Ascending aorta (tissue), 2 donors: ENCODE results near the gene RNF40. TPM values are rescaled to one million over a fixed set of nuclear protein-coding genes. Genes with fewer than 3 reads are reported as not detected.

Experiments used
- DNase-seq, 2 donors: peaks; one replicate each; pipeline ENCODE4 v3.0.0-alpha.2; 2019; ENCODE audit warnings: low spot score in 2 of 2
- H3K27ac ChIP-seq, 2 donors: fragments of 200-600 bp; sonication (generic); one replicate each; pipeline ENCODE4 v1.5.1; 2016 to 2017; ENCODE audit warnings: mild to moderate bottlenecking in 1 of 2
- H3K27me3 ChIP-seq: fragments of 200-600 bp; sonication (generic); one replicate; pipeline ENCODE4 v1.5.1; 2017
- H3K36me3 ChIP-seq, 2 donors: fragments of 200-600 bp; sonication (generic); one replicate each; pipeline ENCODE4 v1.5.1; 2016
- H3K4me1 ChIP-seq, 2 donors: fragments of 200-600 bp; sonication (generic); one replicate each; pipeline ENCODE4 v1.5.1; 2016 to 2017; ENCODE audit warnings: mild to moderate bottlenecking in 1 of 2
- H3K4me3 ChIP-seq, 2 donors: fragments of 200-600 bp; sonication (generic); one replicate each; pipeline ENCODE4 v1.5.1; 2016 to 2017; ENCODE audit warnings: mild to moderate bottlenecking in 1 of 2
- H3K9me3 ChIP-seq, 2 donors: fragments of 200-600 bp; sonication (generic); one replicate each; pipeline ENCODE4 v1.5.1; 2016
- CTCF ChIP-seq, 3 experiments: fragments of 200-600 bp in 2 of 3; fragments of 450-650 bp in 1 of 3; sonication (generic) in 2 of 3; IDR thresholded peaks; one replicate each; pipeline ENCODE4 v1.5.1; 2016 to 2019; ENCODE audit warnings: antibody characterized with exemption in 3 of 3, mild to moderate bottlenecking in 1 of 3, moderate library complexity in 1 of 3
- intact Hi-C: fragments of 100-400 bp; cut with DNase I; formaldehyde crosslinking; loops from one replicate; pipeline ENCODE4 v1.15.1; 2023
- total RNA-seq: library from RNA; depleted of rRNA; stranded (reverse); fragments of >200 nt; gene quantifications from one replicate; pipeline ENCODE4 v1.1.0, GENCODE V29; 2016

RNF40 gene
- total RNA-seq, 1 donor from 2014 or later = 66.3 TPM

GRCh38 chr16:30737794-30738648 is 24.1 kb upstream of the RNF40 start:
- H3K27me3 ChIP-seq = no peaks in the 10 kb centered on the region
- H3K4me3 ChIP-seq = no peak overlapping the region
- H3K36me3 ChIP-seq = peaks cover 61 to 64% of the 10 kb centered on the region in 2 donors
- intact Hi-C loops = no loop called here
- DNase-seq = no peak
- H3K27ac ChIP-seq = no peak overlapping the region
- peaks cover 8 to 22% of the 10 kb centered on the region in 2 donors for H3K4me1 ChIP-seq
- no peak for TF ChIP-seq CTCF (IDR thresholded peaks at IDR 0.05)
- no peaks in the 10 kb centered on the region for H3K9me3 ChIP-seq

- no peaks in the 10 kb centered on the region for H3K27me3 ChIP-seq
- intact Hi-C loops = no loop called here
Observed at GRCh38 chr16:30738984-30739951, 22.9 kb upstream of the RNF40 start.

GRCh38 chr16:30740364-30741251 is 21.5 kb upstream of the RNF40 start:
- intact Hi-C loops = no loop called here
- H3K27me3 ChIP-seq = no peaks in the 10 kb centered on the region
- H3K4me1 ChIP-seq = peaks cover 8 to 22% of the 10 kb centered on the region in 2 donors
- peak overlapping the region; percentile 67 to 69 for H3K27ac ChIP-seq
- H3K4me3 ChIP-seq = no peak overlapping the region
- H3K9me3 ChIP-seq = no peaks in the 10 kb centered on the region
- DNase-seq = peak; percentile 44 to 88
- no peak for TF ChIP-seq CTCF (IDR thresholded peaks at IDR 0.05)
- H3K36me3 ChIP-seq = peaks cover 48 to 49% of the 10 kb centered on the region in 2 donors

More at GRCh38 chr16:30738984-30739951, 22.9 kb upstream of the RNF40 start:
- peak overlapping the region; percentile 67 to 69 for H3K27ac ChIP-seq
- H3K4me1 ChIP-seq = peaks cover 8 to 22% of the 10 kb centered on the region in 2 donors
- peaks cover 49 to 58% of the 10 kb centered on the region in 2 donors for H3K36me3 ChIP-seq
- no peak for DNase-seq
- H3K4me3 ChIP-seq = no peak overlapping the region
- no peak for TF ChIP-seq CTCF (IDR thresholded peaks at IDR 0.05)
- no peaks in the 10 kb centered on the region for H3K9me3 ChIP-seq

- Histone ChIP-seq H3K27ac (peak overlapping the region; percentile 67 to 69), H3K4me3 (no peak overlapping the region)
- DNase-seq = no peak
Observed at GRCh38 chr16:30741461-30741914, 20.6 kb upstream of the RNF40 start.

More at GRCh38 chr16:30741461-30741914, 20.6 kb upstream of the RNF40 start:
- peaks cover 39 to 41% of the 10 kb centered on the region in 2 donors for H3K36me3 ChIP-seq
- TF ChIP-seq CTCF (IDR thresholded peaks at IDR 0.05) = no peak
- no peaks in the 10 kb centered on the region for H3K9me3 ChIP-seq
- peaks cover 8 to 22% of the 10 kb centered on the region in 2 donors for H3K4me1 ChIP-seq
- H3K27me3 ChIP-seq = no peaks in the 10 kb centered on the region
- intact Hi-C loops = no loop called here
